Inflammatory macrophage treated with lipopolysaccharide for 1 hour (primary cell): ENCODE data around the gene MANEAL.

ENCODE experiments used
- DNase-seq, 2 donors: peaks; one replicate each; pipeline ENCODE4 v3.0.0-alpha.2; 2020 to 2022

MANEAL gene

DNA sequence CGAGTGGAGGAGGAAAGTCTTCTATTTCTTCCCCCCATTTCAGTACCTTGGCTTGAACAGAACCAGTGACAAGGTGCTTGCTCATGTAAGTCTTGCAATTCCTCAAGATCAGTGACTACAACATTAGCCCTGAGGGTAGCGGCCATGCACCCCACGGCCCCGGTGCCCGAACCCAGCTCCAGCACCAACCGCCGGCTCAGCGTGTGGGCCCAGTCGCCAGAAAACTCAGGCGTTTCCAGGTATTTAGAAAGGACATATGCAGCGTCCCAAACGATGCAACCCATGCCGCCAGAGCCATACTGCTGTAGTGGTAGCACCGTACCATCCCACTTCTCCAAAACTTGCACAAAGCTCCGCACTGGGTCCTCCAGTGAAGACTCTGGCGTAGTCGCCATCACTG, 11.2 kb upstream of the MANEAL start:
- DNase-seq, result no peak

DNA sequence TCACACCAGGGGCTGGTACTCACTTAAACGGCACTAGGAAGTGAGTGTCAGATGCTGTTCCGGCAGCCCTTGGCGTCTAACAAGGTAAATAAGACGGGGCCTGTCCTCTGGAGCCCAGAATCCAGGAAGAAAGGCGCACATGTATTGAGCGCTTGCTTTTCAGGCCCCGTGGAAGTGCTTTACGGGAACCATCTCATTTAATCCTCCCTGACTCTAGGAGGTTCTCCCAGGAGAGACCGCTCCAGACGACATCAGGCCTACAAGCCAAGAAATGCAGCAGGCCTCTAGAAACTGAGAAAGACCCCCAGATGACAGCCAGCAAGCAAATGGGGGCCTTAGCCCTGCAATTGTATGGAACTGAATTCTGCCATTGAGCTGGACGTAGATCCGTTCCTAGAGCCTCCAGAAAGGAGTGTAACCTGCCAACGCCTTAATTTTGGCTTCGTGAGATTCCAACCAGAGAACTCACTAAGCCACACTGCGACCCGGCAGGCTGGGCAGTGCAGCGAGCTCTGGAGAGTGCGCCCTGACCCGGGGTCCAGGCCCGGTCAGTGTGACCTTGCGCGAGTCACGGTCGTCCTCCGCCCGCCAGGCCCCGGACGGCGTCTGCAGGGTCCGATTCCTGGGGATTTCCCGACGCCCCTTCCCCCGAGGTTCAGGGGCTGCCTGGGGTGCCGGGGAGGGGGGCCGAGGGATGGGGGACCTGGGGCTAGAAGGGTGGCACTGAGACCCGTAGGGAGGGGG, 532 bp upstream of the MANEAL start:
- no peak for DNase-seq

DNA sequence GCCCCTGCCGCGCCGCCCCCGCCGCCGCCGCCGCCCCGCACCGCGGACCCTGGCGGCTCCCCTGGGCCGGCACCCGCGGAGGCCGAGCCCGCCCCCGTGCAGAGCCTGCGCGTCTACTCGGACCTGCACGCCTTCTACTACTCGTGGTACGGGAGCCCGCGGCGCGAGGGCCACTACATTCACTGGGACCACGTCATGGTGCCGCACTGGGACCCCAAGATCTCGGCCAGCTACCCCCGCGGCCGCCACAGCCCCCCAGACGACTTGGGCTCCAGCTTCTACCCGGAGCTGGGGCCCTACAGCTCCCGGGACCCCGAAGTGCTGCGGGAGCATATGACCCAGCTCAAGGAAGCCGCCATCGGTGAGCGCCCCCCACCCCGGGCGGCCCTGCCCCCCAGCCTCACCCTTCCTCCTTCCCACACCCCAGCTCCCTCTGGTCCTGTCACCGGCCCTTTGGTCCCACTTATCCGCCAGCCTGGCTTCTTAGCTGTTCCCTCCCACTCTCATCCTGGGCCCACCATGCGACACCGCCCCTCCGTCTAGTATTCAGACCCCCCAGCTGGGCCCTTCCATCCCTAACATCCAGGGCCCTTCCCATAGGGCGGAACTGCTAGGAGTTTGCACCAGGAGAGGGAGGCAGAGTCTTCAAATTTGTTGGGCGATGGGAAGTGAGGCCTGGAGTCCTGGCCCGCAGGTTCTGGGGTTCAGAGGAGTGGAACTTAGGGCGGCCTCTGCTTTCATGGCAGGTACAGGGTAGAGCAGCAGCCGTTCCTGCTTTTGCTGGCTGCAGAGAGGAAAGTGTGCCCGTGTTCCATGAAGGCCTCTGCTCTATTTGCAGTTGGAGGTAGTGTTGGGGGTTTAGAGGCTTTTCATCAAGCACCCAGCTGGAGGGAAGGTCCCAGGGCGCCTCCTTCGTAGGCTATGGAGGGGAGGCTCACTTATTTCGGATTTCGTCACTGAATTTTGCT, 1.0 kb downstream of the MANEAL start:
- no peak for DNase-seq

DNA sequence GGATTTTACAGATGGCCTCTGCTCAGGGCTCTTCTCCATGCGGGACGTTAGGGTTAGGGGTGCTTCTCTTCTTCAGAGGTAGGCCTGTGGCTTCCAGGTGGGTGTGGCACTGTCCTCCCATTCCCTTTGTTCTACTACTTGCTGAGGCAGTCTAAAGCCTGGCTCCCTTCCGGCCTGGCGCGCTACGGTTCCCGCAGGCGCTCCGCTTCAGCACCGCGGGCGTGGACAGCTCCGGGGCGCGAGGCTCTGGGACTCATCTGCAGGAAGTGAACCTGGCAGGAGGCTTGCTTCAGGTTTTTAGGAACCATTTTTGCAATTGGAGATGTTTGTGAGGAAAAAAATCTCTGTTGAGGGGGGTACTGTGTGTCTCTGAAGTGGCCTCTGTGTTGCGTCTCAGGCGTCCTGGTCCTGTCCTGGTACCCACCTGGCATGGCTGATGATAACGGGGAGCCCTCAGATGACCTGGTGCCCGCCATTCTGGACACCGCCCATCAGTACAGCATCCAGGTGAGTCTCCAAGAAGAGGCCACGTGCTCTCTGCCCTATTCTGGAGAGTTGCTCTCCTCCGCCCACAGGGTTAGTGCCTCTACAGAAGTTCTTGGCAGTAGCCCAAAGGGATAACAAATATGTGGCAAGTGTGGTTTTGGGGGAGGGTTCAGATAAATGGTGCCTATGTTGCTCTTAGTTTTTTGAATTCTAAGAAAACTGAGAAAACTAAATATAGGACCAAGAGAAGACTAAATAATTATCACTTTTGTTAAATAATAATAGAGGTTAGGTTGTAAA, 1.9 kb downstream of the MANEAL start:
- peak in 1 of 2 donors; percentile 61 for DNase-seq

DNA sequence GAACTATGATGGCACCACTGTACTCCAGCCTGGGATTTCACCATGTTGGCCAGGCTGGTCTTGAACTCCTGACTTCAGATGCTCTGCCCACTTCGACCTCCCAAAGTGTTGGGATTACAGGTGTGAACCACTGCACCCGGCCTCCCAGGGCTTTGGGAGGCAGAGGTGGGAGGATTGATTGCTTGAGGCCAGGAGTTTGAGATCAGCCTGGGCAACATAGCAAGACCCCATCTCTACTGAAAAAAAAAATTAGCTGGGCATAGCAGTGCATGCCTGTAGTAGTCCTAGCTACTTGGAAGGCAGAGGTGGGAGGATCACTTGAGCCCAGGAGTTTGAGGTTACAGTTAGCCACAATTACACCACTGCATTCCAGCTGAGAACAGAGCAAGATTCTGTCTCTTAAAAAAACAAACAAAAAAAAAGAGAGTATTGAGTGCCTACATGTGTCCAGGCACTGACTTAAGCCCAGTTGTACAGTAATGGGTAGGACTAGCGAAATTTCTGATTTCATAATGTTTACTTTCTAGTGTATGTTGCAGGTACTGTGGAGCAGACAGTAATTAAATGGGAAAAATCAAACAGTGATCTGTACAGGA, 4.2 kb downstream of the MANEAL start:
- no peak for DNase-seq

DNA sequence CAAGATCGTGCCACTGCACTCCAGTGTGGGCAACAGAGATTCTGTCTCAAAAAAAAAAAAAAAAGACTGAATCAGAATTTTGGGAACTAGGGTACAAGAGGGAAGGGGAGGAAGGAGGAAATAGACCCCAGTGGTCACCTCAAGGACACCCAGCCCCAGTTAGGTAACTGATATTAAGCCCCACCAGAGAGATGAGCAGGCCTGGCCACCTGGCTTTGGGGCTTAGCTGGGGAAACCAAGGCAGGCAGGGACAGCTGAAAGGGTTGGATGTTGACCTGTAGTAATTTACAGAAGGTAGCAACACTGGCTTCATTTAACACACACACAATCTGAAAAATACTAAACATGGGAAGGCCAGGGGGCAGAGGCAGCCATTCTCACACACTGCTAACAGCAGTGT, 8.8 kb downstream of the MANEAL start:
- no peak for DNase-seq

DNA sequence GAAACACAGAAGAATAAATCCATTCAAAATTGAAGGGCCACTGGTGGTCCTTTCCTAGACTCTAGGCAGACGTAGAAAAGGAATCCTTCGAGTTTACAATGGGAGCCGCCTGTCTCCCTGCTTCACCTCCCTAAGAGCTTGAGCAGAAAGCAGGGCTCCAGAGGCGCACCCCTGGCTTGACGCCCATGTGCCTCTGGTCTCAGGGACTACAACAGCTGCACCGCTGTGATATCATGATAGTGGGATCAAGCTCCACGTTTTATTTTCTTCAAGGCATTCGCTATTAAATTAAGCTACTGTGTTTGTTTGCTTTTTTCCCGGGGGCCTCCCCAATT, 13.5 kb downstream of the MANEAL start:
- no peak for DNase-seq

DNA sequence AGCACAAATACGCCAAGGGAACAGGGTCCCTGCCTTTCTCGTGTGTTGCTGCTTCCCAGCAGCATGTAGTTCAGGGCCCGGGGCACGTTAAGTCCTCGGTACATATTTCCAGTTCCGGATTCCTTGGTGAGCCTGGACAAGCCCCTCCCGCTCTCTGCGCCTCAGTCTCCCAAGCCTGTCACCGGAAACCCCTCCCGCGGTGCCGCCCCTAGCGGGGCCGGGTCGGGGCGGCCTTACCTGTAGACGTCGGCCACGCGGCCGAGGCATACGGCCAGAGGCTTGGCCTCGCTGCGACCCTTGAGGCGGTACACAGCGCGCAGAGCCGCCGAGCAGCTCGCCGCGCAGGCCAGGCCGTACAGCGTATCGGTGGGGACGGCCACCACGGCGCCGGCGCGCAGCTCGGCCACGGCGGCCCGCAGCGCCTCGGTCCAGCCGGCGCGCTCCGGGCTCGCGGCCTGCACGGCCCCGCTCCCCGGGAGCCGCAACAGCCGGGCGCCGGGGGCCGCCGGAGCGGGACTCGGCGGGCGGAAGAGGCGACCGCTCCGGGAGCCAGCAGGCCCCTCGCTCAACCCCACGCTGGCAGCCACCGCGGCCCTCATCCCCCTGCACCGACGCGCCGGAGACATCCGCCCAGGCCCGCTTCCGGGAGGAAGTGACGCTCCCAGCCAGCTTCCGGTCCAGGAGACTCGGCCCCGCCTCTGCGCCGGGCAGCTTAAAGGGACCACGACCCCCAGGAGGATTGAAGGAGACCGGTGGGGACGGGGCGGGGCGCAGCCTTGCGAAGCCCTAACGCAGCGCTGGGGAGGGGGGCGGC, 14.1 kb downstream of the MANEAL start, which contains the start of the genes C1orf122 and YRDC:
C1orf122 (plus strand) TSS at position 236 of the 814 bp plus-strand sequence. CDS start 615 bp downstream, outside the sequence.
YRDC (minus strand) TSS at position 654 of the 814 bp plus-strand sequence; CDS start at position 626, 28 bp downstream.
- DNase-seq, result peak; percentile 92 to 94

DNA sequence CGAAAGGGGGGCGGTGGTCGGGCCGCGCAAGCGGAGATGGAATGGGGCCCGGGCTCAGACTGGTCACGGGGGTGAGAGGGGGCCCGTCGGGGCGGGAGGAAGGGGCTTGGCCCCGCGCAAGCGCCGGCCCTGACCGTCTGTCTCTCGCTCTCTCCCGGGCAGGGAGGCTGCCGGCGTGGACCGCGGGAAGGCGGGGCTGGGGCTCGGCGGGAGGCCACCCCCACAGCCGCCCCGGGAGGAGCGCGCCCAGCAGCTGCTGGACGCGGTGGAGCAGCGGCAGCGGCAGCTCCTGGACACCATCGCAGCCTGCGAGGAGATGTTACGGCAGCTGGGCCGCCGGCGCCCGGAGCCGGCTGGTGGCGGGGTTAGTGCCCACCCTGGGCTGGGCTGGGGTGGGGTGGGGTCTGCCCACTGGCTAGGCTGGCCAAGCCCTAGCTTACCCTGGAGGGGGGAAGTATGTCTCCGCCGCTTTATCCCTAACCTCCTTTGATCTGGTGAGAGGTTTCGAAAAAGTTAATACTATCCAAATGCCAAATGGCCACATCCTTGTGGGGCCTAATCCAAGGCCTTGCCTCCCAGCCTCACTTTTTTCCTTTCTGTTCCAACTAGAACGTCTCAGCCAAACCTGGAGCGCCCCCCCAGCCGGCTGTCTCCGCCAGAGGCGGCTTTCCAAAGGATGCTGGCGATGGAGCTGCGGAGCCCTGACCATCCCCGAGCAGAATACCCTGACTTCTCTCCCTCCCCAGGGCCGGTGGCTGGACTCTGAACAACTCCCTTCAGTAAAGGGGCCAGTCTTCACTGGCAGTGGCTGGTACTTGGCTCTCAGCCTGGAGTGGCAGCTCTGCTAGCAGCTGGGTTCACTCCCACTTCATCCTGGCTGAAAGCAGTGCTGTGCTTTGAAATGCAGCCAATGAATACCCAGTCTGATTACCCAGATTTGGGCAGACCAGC, 15.0 kb downstream of the MANEAL start:
- peak; percentile 72 to 77 for DNase-seq

DNA sequence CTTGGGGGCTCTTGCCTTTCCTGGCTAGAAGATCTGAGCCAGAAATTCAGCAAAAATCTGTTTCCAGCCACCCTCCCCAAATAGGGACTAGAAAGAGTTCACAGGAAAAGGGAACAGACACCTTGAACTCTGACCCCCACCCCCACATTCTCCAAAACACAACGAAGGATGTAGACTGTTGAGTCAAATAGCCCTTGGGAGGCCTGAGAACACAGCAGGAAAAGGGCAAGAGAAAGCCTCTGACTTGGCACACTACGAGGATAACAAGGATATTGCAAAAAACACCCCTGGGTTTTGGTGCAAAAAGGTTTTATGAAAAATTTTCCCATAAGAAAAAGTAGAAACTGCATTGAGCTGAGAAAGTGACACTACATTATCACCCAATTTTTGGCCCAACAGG, 16.3 kb downstream of the MANEAL start:
- DNase-seq, result peak; percentile 41 to 47

DNA sequence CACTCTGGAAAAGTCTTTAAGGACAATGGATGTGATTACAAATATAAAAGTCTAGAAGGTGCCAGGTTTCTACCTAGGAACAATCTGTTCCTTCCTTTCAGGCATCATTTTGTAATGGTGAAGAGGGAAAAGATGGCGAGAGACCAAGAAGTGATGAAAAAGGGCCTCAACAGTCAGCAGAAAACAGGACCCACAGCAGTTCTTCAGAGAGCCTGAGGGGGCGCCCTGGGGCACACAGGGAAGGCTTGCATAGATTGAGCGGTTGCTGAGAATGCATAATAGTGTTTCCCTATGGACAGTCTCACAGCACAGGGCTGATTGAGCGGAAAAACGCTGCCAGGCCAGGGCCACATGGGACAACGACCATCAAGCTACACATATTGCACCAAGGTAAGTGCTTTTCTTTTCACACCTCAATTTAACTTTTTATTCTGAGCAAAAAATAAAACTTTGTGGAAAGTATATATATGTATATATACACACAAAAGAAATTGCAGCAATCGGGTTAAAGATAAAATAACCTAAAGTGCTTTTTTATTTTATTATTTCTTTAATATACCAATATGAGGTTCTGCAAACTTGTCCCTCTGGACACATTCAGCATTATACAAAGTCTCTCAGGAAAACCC, 17.5 kb downstream of the MANEAL start:
- DNase-seq, result peak; percentile 80 to 93

DNA sequence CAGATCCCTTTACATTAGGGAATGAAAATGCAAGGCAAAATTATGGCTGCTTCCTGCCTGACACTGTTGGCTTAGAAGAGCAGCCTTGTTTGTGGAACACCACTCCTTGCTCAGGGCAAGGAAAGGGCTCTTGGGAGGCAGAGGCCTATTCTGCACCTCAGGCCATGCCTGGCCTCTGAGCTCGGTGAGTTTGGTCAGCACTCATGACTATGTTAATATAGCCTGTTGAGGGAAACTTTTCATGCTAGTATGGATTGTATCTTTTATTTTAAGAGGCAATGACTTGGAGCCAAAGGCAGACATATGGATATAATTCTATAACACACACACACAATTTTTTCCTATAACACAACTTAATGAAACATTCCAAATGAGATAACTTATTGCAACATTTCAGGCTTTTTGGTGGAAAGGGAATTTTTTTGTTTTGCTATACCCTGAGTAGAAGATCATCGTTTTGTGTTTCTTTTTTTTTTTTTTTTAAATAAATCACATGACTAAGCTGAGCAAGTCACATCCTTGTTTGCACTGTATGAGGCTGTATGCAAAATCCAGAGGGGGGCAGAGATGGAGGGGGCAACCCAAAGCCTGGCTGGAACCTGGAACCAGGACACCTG, 20.0 kb downstream of the MANEAL start:
- DNase-seq, result peak; percentile 44 to 64

DNA sequence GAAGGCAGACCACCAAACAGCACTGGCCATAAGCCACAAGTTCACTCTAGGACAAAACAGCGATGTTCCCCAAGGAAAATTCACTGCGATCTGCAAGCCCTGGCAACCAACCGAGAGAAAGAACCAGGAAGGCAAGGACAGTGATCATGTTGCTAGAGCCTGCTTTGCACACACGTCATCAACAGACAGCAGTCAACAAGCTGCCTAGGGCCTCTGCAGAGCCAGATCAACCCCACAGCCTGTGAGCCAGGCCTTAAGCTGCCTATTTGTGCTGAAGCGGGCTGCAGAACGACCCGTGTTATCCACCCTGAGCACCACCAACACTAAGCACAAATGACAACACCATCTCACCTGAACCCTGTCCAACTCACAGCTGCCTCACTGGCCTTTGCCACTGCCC, 20.6 kb downstream of the MANEAL start:
- no peak for DNase-seq

DNA sequence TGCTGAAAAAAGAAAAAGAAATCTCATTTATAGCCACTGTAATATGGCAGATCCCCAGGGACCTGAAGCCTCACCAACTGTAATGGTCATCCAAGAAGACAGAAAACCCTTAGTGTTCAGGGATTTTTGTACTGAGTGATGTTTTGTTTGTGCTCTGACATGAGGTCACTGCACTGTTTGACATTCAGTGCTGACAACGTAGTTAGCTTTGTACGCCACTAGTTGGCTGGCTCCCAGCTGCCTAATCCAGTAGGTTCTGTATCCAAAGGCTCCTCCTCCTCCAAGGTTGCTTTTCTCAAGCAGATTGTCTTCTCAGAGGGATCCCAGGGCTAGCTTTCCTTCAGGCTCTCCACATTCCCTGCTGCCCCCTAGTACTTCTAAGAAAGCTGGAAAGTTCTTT, 23.8 kb downstream of the MANEAL start:
- DNase-seq, result no peak

DNA sequence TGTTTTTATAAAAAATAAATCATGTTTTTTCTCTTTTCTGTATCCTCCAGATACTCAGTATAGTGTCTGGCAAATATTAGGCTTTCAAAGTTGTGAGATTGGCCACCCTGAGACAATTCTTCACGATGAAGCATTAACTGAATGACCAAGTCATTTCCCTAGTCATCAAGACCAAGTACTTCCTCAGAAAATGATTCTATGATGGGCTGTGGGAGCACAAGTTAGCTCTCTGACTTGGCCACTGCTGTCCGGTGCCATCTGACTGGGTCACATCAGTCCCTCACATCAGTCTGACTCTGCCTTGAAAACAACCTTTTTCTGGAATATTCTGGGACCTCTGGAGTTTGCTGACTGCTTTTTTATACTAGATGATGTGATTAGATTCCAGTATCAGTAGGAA, 27.8 kb downstream of the MANEAL start:
- no peak for DNase-seq

DNA sequence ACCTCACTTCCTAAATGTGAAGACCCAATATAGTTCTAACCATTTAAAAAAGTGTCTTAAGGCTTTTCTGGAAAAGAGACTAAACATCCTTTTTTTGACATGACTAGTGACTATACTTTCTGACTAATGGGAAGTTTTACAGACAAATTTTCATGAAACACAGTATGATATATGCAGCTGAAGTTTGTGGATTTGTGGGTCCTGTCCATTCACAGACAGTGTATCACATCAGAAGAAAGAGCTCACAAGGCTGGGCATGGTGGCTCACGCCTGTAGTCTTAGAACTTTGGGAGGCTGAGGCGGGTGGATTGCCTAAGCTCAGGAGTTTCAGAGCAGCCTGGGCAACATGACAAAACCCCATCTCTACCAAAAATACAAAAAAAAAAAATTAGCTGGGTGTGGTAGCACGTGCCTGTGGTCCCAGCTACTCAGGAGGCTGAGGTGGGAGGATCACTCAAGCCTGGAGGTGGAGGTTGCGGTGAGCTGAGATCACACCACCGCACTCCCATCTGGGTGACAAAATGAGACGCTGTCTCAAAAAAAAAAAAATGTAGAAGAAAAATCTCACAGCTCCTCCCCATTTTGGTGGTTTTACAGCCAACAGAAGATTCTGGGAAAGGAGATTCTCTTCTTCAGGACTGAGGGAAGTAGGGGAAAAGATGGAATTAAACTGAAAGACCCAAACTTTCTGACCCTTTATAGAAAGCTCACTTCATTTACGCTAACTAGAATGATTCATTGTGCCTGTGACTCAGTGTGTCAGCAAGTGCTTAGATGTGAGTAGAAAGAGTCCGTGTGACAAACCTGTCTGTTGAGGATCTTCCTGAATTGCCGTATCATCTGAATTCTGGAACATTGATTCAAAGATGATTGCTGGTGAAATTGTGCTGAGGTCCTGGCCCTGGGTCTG, 29.5 kb downstream of the MANEAL start:
- peak; percentile 60 to 84 for DNase-seq

DNA sequence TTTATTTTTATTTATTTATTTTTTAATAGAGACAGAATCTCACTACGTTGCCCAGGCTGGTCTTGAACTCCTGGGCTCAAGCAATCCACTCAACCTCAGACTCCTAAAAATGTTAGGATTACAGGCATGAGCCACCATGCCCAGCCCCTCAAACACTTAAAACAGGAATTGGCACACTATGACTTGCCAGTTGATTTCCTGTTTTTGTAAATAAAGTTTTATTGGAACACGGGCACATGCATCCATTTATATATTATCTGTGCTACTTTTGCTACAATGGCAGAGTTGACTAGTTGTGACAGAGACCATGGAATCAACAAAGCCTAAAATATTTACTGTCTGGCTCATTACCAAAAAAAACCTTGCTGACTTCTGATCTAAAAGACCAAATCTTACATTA, 30.4 kb downstream of the MANEAL start:
- no peak for DNase-seq

DNA sequence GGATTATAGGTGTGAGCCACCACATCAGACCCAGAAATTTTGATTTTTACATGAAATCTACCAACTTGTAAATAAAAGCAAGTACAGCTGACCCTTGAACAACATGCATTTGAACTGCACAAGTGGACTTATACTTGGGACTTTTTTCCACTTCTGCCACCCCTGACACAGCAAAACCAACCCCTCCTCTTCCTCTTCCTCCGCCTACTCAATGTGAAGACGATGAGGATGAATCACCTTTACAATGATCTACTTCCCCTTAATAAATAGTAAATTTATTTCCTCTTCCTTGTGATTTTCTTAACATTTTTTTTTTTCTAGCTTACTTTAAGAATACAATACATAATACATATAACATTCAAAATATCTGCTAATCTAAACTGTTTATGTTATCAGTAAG, 31.9 kb downstream of the MANEAL start:
- DNase-seq, result peak; percentile 82 to 89
